ENCODE results near the gene MYLK3. TPM values are rescaled to one million over a fixed set of nuclear protein-coding genes. Genes with fewer than 3 reads are reported as not detected.

The MYLK3 gene
- total RNA-seq, 4 donors from 2014 or later, result 0.20 to 1.0 (median 0.26) TPM

- DNase-seq (ENCODE audit: low spot score in 2 of 2), result no peak
- Histone ChIP-seq H3K27me3 (no peaks in the 10 kb centered on the region), H3K27ac (no peak overlapping the region), H3K4me3 (no peak overlapping the region), H3K9me3 (no peaks in the 10 kb centered on the region), H3K36me3 (no peaks in the 10 kb centered on the region), H3K4me1 (no peaks in the 10 kb centered on the region)
- 92 to 93% methylated on average over 3 of the region's 3 CpGs for WGBS, 2 donors
- TF ChIP-seq CTCF (IDR thresholded peaks at IDR 0.05), result no peak
- TF ChIP-seq EP300 (IDR thresholded peaks at IDR 0.05), result no peak
- TF ChIP-seq POLR2A (IDR thresholded peaks at IDR 0.05), result no peak
These were observed 48.1 kb downstream of the MYLK3 start for GRCh38 chr16:46700048-46700447.

GRCh38 chr16:46696957-46697356 is 51.2 kb downstream of the MYLK3 start:
- Histone ChIP-seq H3K4me1 (no peaks in the 10 kb centered on the region), H3K9me3 (no peaks in the 10 kb centered on the region), H3K27ac (no peak overlapping the region), H3K4me3 (no peak overlapping the region), H3K27me3 (no peaks in the 10 kb centered on the region), H3K36me3 (no peaks in the 10 kb centered on the region)
- no peak for DNase-seq (ENCODE audit: low spot score in 2 of 2)
- TF ChIP-seq CTCF (IDR thresholded peaks at IDR 0.05) (no peak), POLR2A (IDR thresholded peaks at IDR 0.05) (no peak), EP300 (IDR thresholded peaks at IDR 0.05) (no peak)
- WGBS, 2 donors, result 76 to 86% methylated on average over 3 of the region's 3 CpGs

- H3K4me1 ChIP-seq, result peaks cover 0 to 1% (median under 1%) of the 10 kb centered on the region in 4 donors
- TF ChIP-seq POLR2A (IDR thresholded peaks at IDR 0.05) (no peak), EP300 (IDR thresholded peaks at IDR 0.05) (no peak), CTCF (IDR thresholded peaks at IDR 0.05) (no peak)
- H3K9me3 ChIP-seq, result no peaks in the 10 kb centered on the region
- no peaks in the 10 kb centered on the region for H3K36me3 ChIP-seq
- no peaks in the 10 kb centered on the region for H3K27me3 ChIP-seq
- no peak overlapping the region for H3K27ac ChIP-seq
- DNase-seq (ENCODE audit: low spot score in 2 of 2), result no peak
- WGBS, 2 donors, result 94 to 95% methylated on average over 5 of the region's 5 CpGs
- H3K4me3 ChIP-seq, result no peak overlapping the region
These were observed 52.2 kb downstream of the MYLK3 start for GRCh38 chr16:46695937-46696336.

GRCh38 chr16:46693598-46693997 is 54.5 kb downstream of the MYLK3 start:
- no peaks in the 10 kb centered on the region for H3K36me3 ChIP-seq
- H3K9me3 ChIP-seq, result no peaks in the 10 kb centered on the region
- no peak overlapping the region for H3K27ac ChIP-seq
- TF ChIP-seq EP300 (IDR thresholded peaks at IDR 0.05), result no peak
- no peak for TF ChIP-seq POLR2A (IDR thresholded peaks at IDR 0.05)
- TF ChIP-seq CTCF (IDR thresholded peaks at IDR 0.05), result no peak
- no peak for DNase-seq (ENCODE audit: low spot score in 2 of 2)
- H3K27me3 ChIP-seq, result no peaks in the 10 kb centered on the region
- H3K4me1 ChIP-seq, result peaks cover 0 to 13% (median 6%) of the 10 kb centered on the region in 4 donors
- no peak overlapping the region for H3K4me3 ChIP-seq
- WGBS, 2 donors, result 94 to 98% methylated on average over 2 of the region's 2 CpGs

- H3K4me1 ChIP-seq, result peaks cover 0 to 28% (median 19%) of the 10 kb centered on the region in 4 donors
- H3K4me3 ChIP-seq, result no peak overlapping the region
- H3K36me3 ChIP-seq, result no peaks in the 10 kb centered on the region
- WGBS, 2 donors, result 60 to 67% methylated on average over 4 of the region's 4 CpGs
- H3K9me3 ChIP-seq, result no peaks in the 10 kb centered on the region
- no peak overlapping the region for H3K27ac ChIP-seq
- TF ChIP-seq CTCF (IDR thresholded peaks at IDR 0.05), result no peak
- DNase-seq (ENCODE audit: low spot score in 2 of 2), result no peak
- no peaks in the 10 kb centered on the region for H3K27me3 ChIP-seq
These were observed 56.4 kb downstream of the MYLK3 start for GRCh38 chr16:46691726-46692125.
